Stimulated activated naive CD8-positive, alpha-beta T cell treated with anti-CD3 and anti-CD28 coated beads, Interleukin-15, Interleukin-2, amounts not matched to agents 100 ng/mL and 50 ng/mL, for 24 hours (primary cell): Measurements from ENCODE around the gene ZNRF1.
"Not testable (repeated sequence)": the region's sequence is repeated elsewhere in the genome, so short reads cannot be mapped to it uniquely, and the experiment has no call there.

Experiments used
- H3K27ac Mint-ChIP-seq: one replicate; pipeline ENCODE4 v1.8.0; 2021; ENCODE audit warnings: mild to moderate bottlenecking, mixed read lengths
- H3K27me3 Mint-ChIP-seq: one replicate; pipeline ENCODE4 v1.8.0; 2021; ENCODE audit warnings: mixed read lengths
- H3K36me3 Mint-ChIP-seq: one replicate; pipeline ENCODE4 v1.8.0; 2021; ENCODE audit warnings: low read depth, mixed read lengths
- H3K4me1 Mint-ChIP-seq: one replicate; pipeline ENCODE4 v1.8.0; 2021; ENCODE audit warnings: low read depth, mixed read lengths
- H3K4me3 Mint-ChIP-seq: one replicate; pipeline ENCODE4 v1.8.0; 2021; ENCODE audit warnings: mild to moderate bottlenecking, mixed read lengths
- H3K9me3 Mint-ChIP-seq: one replicate; pipeline ENCODE4 v1.8.0; 2021; ENCODE audit warnings: mixed read lengths

Gene ZNRF1

DNA sequence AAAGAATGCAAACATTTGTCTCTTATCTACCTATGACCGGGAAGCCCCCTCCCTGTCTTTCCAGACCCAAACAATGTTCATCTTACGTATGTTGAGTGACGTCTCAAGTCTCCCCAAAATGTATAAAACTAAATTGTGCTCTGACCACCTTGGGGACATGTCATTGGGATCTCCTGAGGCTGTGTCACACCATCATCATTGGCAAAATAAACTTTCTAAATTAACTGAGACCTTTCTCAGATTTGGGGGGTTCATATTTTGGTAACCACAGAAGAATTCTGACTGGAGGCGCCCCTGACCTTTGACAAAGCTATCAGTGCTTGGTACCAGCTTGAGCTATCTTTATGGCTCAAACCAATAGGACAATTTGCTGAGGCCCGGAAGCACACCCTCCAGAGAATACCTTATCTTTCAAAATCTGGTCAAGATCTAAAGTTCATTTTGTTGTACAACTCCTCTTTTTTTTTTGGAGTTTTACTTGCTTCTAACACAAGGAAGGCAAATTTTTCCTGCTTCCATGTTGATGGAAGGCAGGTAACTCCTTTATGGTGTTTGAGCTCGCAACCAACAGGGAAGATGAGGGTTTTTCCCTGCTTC lies 120.2 kb downstream of the ZNRF1 start:
- Mint-ChIP-seq H3K4me3 (no peak overlapping the region), H3K27ac (no peak overlapping the region), H3K36me3 (peaks cover 5% of the 10 kb centered on the region), H3K4me1 (no peaks in the 10 kb centered on the region), H3K9me3 (peaks cover 12% of the 10 kb centered on the region), H3K27me3 (peaks cover 6% of the 10 kb centered on the region)

DNA sequence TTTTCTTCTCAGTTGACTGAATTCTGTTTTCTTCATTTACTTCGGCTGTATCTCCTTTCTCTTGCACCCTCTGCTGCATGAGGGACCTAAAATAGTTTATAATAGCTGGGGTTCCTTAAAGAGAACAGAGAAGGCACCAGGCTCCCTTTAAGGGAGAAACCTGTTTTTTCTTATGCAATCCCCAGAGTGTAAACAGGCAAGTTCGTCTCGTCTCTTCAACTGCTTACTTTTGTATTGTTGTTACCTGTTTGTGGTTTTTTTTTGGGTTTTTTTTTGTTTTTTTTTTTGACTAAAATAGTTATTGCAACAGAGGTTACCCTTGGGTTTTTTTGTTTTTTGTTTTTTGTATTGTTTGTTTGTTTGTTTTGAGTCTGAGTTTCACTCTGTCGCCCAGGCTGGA lies 121.4 kb downstream of the ZNRF1 start:
- Mint-ChIP-seq H3K36me3 (peaks cover 5% of the 10 kb centered on the region), H3K4me3 (no peak overlapping the region), H3K9me3 (peaks cover 12% of the 10 kb centered on the region), H3K27ac (no peak overlapping the region), H3K4me1 (no peaks in the 10 kb centered on the region), H3K27me3 (peaks cover 6% of the 10 kb centered on the region)

DNA sequence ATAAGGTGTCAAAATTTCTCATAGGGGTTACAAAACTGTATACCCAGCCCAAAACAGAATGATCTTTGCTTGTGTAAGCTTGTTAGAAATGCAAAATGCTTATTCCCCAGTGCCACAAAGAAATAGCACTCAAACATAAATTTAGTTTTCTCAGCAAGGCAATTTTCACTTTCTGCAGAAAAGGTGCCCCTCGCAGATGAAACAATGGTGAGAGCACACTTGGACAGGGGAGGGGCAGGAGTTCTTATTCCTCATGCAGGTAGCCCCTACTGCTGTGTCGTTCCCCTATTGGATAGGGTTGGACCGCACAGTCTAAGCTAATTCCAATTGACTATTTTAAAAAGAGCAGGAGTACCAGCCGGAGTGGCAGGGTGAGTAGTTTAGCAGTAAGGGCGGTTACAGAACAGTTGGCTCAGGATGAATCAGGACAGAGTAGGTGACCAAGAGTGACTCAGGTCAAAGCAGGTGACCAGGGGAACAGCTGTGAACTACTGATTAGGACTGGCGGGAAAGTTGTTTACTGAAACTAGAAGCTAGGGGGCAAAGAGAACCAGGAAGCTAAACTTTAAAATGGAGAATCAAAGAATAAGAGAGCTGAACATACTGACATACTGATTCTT lies 123.2 kb downstream of the ZNRF1 start:
- H3K27ac Mint-ChIP-seq: no peak overlapping the region
- peaks cover 15% of the 10 kb centered on the region for H3K9me3 Mint-ChIP-seq
- peaks cover 6% of the 10 kb centered on the region for H3K27me3 Mint-ChIP-seq
- H3K4me3 Mint-ChIP-seq: no peak overlapping the region
- no peaks in the 10 kb centered on the region for H3K4me1 Mint-ChIP-seq
- H3K36me3 Mint-ChIP-seq: peaks cover 6% of the 10 kb centered on the region

GRCh38 chr16:75122609-75123008 lies 123.8 kb downstream of the ZNRF1 start:
- H3K36me3 Mint-ChIP-seq: peaks cover 12% of the 10 kb centered on the region
- H3K27ac Mint-ChIP-seq: no peak overlapping the region
- H3K4me1 Mint-ChIP-seq: no peaks in the 10 kb centered on the region
- H3K4me3 Mint-ChIP-seq: no peak overlapping the region
- H3K27me3 Mint-ChIP-seq: peaks cover 6% of the 10 kb centered on the region
- peaks cover 20% of the 10 kb centered on the region for H3K9me3 Mint-ChIP-seq

- Mint-ChIP-seq H3K4me3 (no peak overlapping the region), H3K9me3 (peaks cover 12% of the 10 kb centered on the region), H3K4me1 (peaks cover 10% of the 10 kb centered on the region), H3K36me3 (peaks cover 7% of the 10 kb centered on the region), H3K27me3 (peaks cover 4% of the 10 kb centered on the region), H3K27ac (no peak overlapping the region)
Measured at GRCh38 chr16:75127713-75128415, 129.0 kb downstream of the ZNRF1 start.

GRCh38 chr16:75129421-75130149 lies 130.8 kb downstream of the ZNRF1 start:
- H3K4me1 Mint-ChIP-seq, H3K27me3 Mint-ChIP-seq, H3K4me3 Mint-ChIP-seq, H3K27ac Mint-ChIP-seq, H3K36me3 Mint-ChIP-seq: not testable (repeated sequence)
- H3K9me3 Mint-ChIP-seq: peaks cover 12% of the 10 kb centered on the region

DNA sequence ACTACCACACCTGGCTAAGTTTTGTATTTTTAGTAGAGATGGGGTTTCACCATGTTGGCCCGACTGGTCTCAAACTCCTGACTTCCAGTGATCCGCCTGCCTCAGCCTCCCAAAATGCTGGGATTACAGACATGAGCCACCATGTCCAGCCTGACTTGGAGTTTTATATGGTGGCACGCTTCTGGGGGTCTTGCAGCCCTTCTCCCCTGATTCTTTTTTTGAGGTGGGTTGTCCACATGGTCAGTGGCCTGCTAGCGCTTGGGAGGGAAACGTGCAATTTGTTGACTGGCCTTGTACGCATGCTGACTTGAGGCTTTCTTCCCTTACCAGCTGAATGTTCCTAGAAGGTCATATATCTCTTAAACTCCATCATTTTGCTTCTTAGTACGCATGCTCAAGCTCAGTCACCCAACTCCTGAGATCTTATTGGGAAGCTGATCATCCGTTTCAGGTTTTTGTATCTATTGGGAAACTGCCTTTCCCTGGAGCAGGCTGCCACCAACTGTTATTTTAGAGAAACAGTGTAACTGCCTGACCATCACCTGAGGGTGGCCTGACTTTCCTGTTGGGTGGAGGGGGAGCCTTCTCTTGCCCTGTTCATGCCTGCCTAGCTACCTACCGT lies 131.4 kb downstream of the ZNRF1 start:
- Mint-ChIP-seq H3K9me3 (peaks cover 12% of the 10 kb centered on the region), H3K27me3 (peaks cover 4% of the 10 kb centered on the region), H3K27ac (no peak overlapping the region), H3K4me3 (no peak overlapping the region), H3K36me3 (peaks cover 7% of the 10 kb centered on the region), H3K4me1 (peaks cover 10% of the 10 kb centered on the region)

- Mint-ChIP-seq H3K4me1 (peaks cover 10% of the 10 kb centered on the region), H3K27ac (no peak overlapping the region), H3K36me3 (peaks cover 7% of the 10 kb centered on the region), H3K4me3 (no peak overlapping the region), H3K27me3 (peaks cover 4% of the 10 kb centered on the region), H3K9me3 (peaks cover 12% of the 10 kb centered on the region)
Measured at GRCh38 chr16:75131081-75131480, 132.3 kb downstream of the ZNRF1 start.

DNA sequence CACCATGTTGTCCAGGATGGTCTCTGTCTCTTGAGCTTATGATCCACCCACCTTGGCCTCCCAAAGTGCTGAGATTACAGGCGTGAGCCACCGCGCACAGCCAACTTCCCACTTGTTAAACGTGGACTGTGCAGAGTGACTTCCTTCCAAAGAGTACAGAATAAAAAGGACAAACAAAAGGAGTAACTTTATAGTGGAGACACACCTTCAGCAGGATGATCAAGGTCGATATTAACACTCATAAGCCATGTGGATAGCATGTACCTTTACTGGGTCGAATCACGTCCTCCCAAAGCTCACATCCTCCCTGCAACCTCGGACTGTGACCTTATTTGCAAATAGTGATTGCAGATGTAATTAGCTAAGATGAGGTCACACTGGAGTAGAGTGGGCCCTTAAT lies 139.4 kb downstream of the ZNRF1 start:
- Mint-ChIP-seq H3K27me3 (peaks cover 8% of the 10 kb centered on the region), H3K4me3 (no peak overlapping the region), H3K4me1 (peaks cover 7% of the 10 kb centered on the region), H3K27ac (no peak overlapping the region), H3K9me3 (no peaks in the 10 kb centered on the region), H3K36me3 (no peaks in the 10 kb centered on the region)

DNA sequence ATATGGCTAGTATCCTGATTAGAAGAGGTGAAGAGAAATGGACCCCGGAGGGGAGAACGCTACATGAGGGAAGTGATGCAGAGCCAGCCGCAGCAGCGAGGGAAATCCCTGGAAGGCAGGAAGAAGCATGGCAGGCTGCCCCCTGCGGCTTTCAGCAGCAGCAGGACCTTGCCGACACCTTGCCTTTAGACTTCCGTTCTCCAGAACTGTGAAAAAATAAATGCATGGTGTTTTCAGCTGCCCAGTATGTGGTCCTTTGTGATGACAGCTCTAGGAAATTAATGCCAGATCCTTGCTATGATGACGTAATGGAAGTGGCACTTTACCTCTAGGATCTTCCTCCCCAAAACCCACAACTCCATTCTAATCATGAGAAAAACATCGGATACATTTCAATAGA lies 139.8 kb downstream of the ZNRF1 start:
- H3K27ac Mint-ChIP-seq: no peak overlapping the region
- H3K4me3 Mint-ChIP-seq: no peak overlapping the region
- H3K27me3 Mint-ChIP-seq: peaks cover 8% of the 10 kb centered on the region
- H3K4me1 Mint-ChIP-seq: peaks cover 8% of the 10 kb centered on the region
- H3K36me3 Mint-ChIP-seq: no peaks in the 10 kb centered on the region
- H3K9me3 Mint-ChIP-seq: no peaks in the 10 kb centered on the region

GRCh38 chr16:75139498-75139897 lies 140.7 kb downstream of the ZNRF1 start:
- Mint-ChIP-seq H3K27me3 (peaks cover 8% of the 10 kb centered on the region), H3K27ac (no peak overlapping the region), H3K9me3 (no peaks in the 10 kb centered on the region), H3K36me3 (no peaks in the 10 kb centered on the region), H3K4me3 (no peak overlapping the region), H3K4me1 (peaks cover 13% of the 10 kb centered on the region)

DNA sequence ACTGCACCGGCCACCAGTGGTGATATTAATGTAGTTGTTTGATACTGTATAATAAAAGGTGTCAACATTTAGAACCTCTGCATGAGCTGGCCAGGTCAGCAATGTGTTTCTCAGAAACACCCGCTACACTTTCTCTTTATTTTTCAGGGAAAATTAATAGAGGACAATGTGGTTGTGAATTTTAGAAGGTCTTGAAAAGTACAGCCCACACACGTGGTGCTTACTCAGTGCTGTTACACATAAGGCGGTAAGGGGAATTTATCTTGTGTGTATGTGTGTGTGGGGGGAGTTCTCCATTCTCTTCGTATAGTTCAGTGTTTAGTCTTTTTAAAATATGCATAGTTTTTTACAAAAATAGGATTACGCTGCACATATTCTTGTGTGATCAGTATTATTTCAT lies 145.1 kb downstream of the ZNRF1 start:
- no peak overlapping the region for H3K27ac Mint-ChIP-seq
- H3K9me3 Mint-ChIP-seq: no peaks in the 10 kb centered on the region
- H3K27me3 Mint-ChIP-seq: peaks cover 5% of the 10 kb centered on the region
- H3K36me3 Mint-ChIP-seq: peaks cover 1% of the 10 kb centered on the region
- no peak overlapping the region for H3K4me3 Mint-ChIP-seq
- H3K4me1 Mint-ChIP-seq: peaks cover 6% of the 10 kb centered on the region

GRCh38 chr16:75147968-75148310 lies 149.1 kb downstream of the ZNRF1 start:
- H3K27me3 Mint-ChIP-seq: no peaks in the 10 kb centered on the region
- peaks cover 30% of the 10 kb centered on the region for H3K36me3 Mint-ChIP-seq
- H3K4me3 Mint-ChIP-seq: peak overlapping the region; percentile 90
- no peak overlapping the region for H3K27ac Mint-ChIP-seq
- H3K4me1 Mint-ChIP-seq: peaks cover 41% of the 10 kb centered on the region
- H3K9me3 Mint-ChIP-seq: peaks cover 20% of the 10 kb centered on the region

GRCh38 chr16:75148311-75149195 lies 149.7 kb downstream of the ZNRF1 start, which contains the start of gene ZFP1:
TSS of gene ZFP1 (plus strand) at chr16:75148524. CDS start at chr16:75152952, 4,428 bp downstream.
- H3K27ac Mint-ChIP-seq: peak within 1 kb of the TSS; percentile 84
- H3K27me3 Mint-ChIP-seq: no peaks in the 10 kb centered on the region
- peaks cover 44% of the 10 kb centered on the region for H3K4me1 Mint-ChIP-seq
- peaks cover 34% of the 10 kb centered on the region for H3K36me3 Mint-ChIP-seq
- H3K9me3 Mint-ChIP-seq: peaks cover 20% of the 10 kb centered on the region
- peak within 1 kb of the TSS; percentile 90 for H3K4me3 Mint-ChIP-seq
